Measurements from ENCODE around the gene ZCCHC18.

ZCCHC18 gene

GRCh38 chrX:104134583-104135261, 22.4 kb downstream of the ZCCHC18 start:
- no peak for DNase-seq (ENCODE audit: low read depth)

GRCh38 chrX:104135677-104136076, 23.4 kb downstream of the ZCCHC18 start:
- no peak for DNase-seq (ENCODE audit: low read depth)

DNA sequence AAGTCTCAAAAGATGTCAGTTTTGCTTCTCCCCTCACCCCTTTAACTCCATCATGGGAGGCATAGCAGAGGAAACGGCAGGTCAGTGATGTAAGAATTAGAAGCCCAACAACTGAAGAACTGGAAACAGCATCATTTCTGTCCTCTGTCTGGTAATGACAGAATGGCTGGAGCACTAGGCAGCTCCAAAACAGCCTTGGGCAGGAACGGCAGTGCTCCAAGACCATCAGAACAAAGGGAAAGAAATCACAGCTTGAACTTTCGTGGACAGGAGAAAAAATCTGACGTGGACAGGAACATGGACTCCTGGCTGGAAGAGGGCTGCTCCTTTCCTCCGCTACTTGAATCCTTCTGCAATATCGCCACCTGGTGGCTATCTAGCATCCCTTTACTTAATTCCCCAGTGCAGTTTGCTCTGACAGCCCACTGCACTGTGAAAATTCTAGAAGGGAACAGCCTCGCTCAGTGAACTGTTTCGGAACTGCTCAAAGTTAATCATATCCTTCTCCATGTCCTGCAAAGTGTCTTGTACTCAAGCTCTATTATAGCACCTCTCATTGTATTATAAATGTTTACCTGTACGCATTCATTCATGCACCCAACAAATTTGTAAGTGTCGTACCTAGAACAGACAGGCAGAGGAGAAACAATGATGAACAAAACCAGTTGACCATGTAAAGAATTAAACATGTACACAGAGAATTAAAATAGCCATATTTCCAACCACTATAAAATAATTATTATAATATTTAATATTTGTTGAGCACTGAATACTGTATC, 24.1 kb downstream of the ZCCHC18 start:
- peak; percentile 76 for DNase-seq (ENCODE audit: low read depth)

DNA sequence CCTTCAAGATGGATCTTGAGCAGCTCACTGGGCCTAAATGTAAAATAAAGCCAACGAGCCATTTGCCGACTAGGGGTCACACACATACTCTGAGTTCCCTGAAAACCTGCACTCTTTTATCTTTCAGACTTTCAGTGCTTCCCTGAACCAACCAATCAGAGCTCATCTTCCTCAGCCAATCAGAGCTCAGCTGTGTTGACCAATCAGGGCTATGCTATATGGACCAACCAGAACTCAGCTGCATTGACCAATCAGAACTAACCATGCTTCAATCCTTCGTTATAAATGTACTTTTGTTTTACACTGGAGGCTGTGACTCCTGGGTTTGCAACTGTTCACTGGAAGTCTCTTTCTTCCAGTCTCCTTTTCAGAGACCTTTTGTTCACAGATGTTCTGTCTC, 25.2 kb downstream of the ZCCHC18 start:
- DNase-seq (ENCODE audit: low read depth) = no peak

- DNase-seq (ENCODE audit: low read depth) = no peak
Measured at GRCh38 chrX:104141087-104141760, 28.9 kb downstream of the ZCCHC18 start.

- DNase-seq (ENCODE audit: low read depth) = no peak
Measured at GRCh38 chrX:104151037-104151436, 38.7 kb downstream of the ZCCHC18 start.

- peak; percentile 52 for DNase-seq (ENCODE audit: low read depth)
Measured at GRCh38 chrX:104156630-104157529, 44.6 kb downstream of the ZCCHC18 start, which contains the start of gene SLC25A53. Gene SLC25A53, minus strand, starts transcription at chrX:104157009. Its CDS starts 51,752 bp downstream, at chrX:104105257.

Measured in stromal cell of bone marrow (primary cell).